BLaER1 treated with 17β-estradiol and CSF1 and Interleukin-3, amounts not matched to agents 10 nM and 100 nM (cell line): ENCODE results near the gene PSTPIP1.
"Not testable (repeated sequence)": the region's sequence is repeated elsewhere in the genome, so short reads cannot be mapped to it uniquely, and the experiment has no call there.

Experiments used
- H3K27ac ChIP-seq, 11 experiments: shearing (Covaris generic); formaldehyde crosslinking; 2 replicates each; pipeline ENCODE4 v1.8.1; 2022
- H3K27me3 ChIP-seq, 11 experiments: shearing (Covaris generic); formaldehyde crosslinking; 2 replicates each; pipeline ENCODE4 v1.8.1; 2022
- H3K36me3 ChIP-seq, 11 experiments: shearing (Covaris generic); formaldehyde crosslinking; 2 replicates each; pipeline ENCODE4 v1.8.1; 2022
- H3K4me1 ChIP-seq, 10 experiments: shearing (Covaris generic); formaldehyde crosslinking; 2 replicates each; pipeline ENCODE4 v1.8.1; 2022
- H3K4me2 ChIP-seq, 11 experiments: shearing (Covaris generic); formaldehyde crosslinking; 2 replicates each; pipeline ENCODE4 v1.8.1; 2022
- H3K4me3 ChIP-seq, 10 experiments: shearing (Covaris generic); formaldehyde crosslinking; 2 replicates each; pipeline ENCODE4 v1.8.1; 2022
- H3K9ac ChIP-seq, 11 experiments: shearing (Covaris generic); formaldehyde crosslinking; 2 replicates each; pipeline ENCODE4 v1.8.1; 2022
- H3K9me3 ChIP-seq, 11 experiments: shearing (Covaris generic); formaldehyde crosslinking; replicated peaks in 1 of 11; 2 replicates each; pipeline ENCODE4 v1.8.1; 2022
- H4K20me1 ChIP-seq, 11 experiments: shearing (Covaris generic); formaldehyde crosslinking; 2 replicates each; pipeline ENCODE4 v1.8.1; 2022
- Cebpa-rat ChIP-seq, 11 experiments: shearing (Covaris generic); IDR thresholded peaks; 2 replicates each; pipeline ENCODE4 v1.8.1; 2022

PSTPIP1 gene

DNA sequence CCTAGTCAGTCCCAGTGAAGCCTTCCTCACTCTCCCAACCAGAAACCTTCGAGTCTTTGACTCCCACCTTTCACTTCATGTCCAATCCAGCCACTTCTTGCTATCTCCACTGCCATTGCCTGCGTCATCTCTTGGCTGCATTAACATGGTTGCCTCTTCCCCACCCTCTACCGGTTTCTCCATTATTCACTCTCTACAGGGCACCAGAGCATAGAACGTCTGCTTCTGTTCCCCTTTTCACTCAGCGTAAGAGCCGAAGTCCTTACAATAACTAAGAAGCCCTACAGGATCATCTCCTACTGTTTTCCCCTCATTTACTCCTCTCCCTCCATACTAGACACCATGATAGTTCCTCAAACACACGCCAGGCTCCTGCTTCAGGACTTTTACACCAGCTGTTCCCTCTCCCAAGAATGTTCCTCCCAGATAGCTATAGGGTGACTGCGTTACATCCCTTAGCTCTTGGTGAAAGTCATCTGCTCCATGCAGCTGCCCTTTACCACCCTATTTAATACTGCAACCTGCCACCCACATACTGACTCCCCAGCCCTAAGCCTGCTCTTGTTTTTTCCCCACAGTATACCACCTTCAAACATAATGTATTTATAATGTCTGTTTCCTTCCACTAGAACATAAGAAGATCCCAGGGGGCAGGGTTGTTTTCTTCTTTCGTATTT, 32.5 kb upstream of the PSTPIP1 start:
- no peak overlapping the region for H3K4me3 ChIP-seq
- peak overlapping the region in 4 of 11 experiments; percentile 5 to 31 (median 8); a peak in 4 of 22 replicates for H3K4me2 ChIP-seq
- TF ChIP-seq Cebpa-rat (IDR thresholded peaks at IDR 0.05): no peak
- no peaks in the 10 kb centered on the region for H4K20me1 ChIP-seq
- no peaks in the 10 kb centered on the region for H3K36me3 ChIP-seq
- H3K9me3 ChIP-seq: no peaks in the 10 kb centered on the region
- H3K9ac ChIP-seq: no peak overlapping the region
- H3K27ac ChIP-seq: no peak overlapping the region
- no peaks in the 10 kb centered on the region for H3K27me3 ChIP-seq
- peaks cover 5 to 13% (median 9%) of the 10 kb centered on the region in 10 experiments; a peak in 15 of 20 replicates for H3K4me1 ChIP-seq

DNA sequence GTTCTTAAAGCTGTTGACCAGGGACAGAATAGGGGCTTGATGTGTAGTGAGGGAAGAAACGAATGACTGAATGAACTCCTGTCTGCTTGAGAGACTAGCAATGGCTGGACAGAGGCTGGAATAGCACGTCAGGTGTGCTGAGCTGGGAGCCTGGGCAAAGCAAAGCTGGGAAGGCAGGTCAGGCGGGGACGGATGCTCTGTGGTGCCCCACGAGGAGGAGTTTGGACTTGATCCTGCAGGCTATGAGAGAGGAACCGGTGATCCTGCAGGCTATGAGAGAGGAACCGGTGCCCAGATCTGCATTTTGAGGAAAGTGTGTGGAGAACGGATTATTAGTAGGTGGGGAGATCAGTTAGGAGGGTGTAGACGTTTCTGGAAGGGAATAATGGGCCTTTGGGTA, 31.3 kb upstream of the PSTPIP1 start:
- H3K4me2 ChIP-seq: no peak overlapping the region
- no peak for TF ChIP-seq Cebpa-rat (IDR thresholded peaks at IDR 0.05)
- H3K9ac ChIP-seq: no peak overlapping the region
- H3K27ac ChIP-seq: no peak overlapping the region
- no peaks in the 10 kb centered on the region for H3K36me3 ChIP-seq
- H3K4me3 ChIP-seq: no peak overlapping the region
- no peaks in the 10 kb centered on the region for H3K27me3 ChIP-seq
- no peaks in the 10 kb centered on the region for H3K9me3 ChIP-seq
- H4K20me1 ChIP-seq: no peaks in the 10 kb centered on the region
- peaks cover 5 to 13% (median 9%) of the 10 kb centered on the region in 10 experiments; a peak in 15 of 20 replicates for H3K4me1 ChIP-seq

DNA sequence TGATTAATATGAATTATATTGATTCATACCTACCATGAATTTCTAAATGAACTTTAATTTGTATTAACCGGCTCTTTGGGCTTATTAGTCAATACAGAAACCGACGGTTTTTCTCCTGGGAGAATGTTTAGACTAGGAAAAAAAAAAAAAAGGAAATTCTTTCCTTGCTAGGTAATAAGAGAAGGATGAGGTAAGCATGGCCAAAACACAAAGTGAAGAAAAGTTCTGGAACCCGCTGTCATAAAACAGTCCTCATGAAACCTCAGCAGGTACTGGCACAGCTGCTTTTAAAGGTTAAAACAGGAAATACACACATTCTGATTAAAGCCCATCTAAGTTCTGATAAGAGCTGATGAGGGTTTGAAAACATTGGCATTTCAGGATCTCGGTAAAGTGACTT, 30.8 kb upstream of the PSTPIP1 start:
- H3K27ac ChIP-seq: no peak overlapping the region
- H3K4me2 ChIP-seq: no peak overlapping the region
- H3K27me3 ChIP-seq: no peaks in the 10 kb centered on the region

DNA sequence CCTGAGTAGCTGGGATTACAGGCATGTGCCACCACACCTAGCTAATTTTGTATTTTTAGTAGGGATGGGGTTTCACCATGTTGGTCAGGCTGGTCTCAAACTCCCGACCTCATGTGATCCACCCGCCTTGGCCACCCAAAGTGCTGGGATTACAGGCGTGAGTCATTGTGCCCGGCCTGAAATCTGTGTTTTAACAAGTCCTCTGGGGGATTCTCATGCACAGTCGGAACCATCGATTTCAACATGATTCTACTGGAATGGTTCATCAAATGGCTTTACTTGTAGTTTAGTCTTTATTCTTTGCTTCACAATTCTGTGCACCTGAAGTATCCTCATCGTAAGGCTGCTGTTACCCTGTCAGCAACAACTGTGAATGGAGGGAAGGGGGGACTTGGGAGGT, 28.9 kb upstream of the PSTPIP1 start:
- not testable (repeated sequence) for H3K36me3 ChIP-seq, H3K4me3 ChIP-seq, H3K9ac ChIP-seq, H3K27ac ChIP-seq, H3K9me3 ChIP-seq, H4K20me1 ChIP-seq, H3K27me3 ChIP-seq, H3K4me2 ChIP-seq
- peaks cover 5 to 13% (median 9%) of the 10 kb centered on the region in 10 experiments; a peak in 15 of 20 replicates for H3K4me1 ChIP-seq

More for the DNA sequence above, 30.8 kb upstream of the PSTPIP1 start:
- Histone ChIP-seq H3K4me3 (no peak overlapping the region), H3K9ac (no peak overlapping the region), H4K20me1 (no peaks in the 10 kb centered on the region), H3K9me3 (no peaks in the 10 kb centered on the region), H3K36me3 (no peaks in the 10 kb centered on the region), H3K4me1 (peaks cover 5 to 13% (median 9%) of the 10 kb centered on the region in 10 experiments; a peak in 15 of 20 replicates)
- TF ChIP-seq Cebpa-rat (IDR thresholded peaks at IDR 0.05): no peak

DNA sequence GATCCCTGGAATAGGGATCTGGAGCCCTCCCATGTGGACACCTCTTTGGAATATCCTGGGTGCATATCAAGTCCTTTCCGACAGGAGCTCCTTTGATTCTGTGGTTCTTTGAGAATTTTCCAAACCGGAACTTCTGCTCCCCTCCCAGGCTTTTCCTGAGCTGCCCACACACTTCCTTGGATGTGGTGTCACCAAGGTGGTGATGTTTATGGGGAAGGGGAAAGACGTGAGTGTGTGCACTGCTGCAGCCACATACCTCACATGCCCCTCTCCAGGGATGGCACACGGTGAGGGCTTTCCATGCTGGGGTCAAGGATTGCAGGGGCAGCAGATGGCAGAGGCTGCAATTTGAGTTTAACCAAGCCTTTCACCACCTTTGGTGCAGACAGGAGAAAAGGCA, 27.9 kb upstream of the PSTPIP1 start:
- no peaks in the 10 kb centered on the region for H3K36me3 ChIP-seq
- peaks cover 5 to 13% (median 8%) of the 10 kb centered on the region in 10 experiments; a peak in 15 of 20 replicates for H3K4me1 ChIP-seq
- H3K4me3 ChIP-seq: no peak overlapping the region
- TF ChIP-seq Cebpa-rat (IDR thresholded peaks at IDR 0.05): no peak
- no peaks in the 10 kb centered on the region for H4K20me1 ChIP-seq
- H3K27ac ChIP-seq: no peak overlapping the region
- no peaks in the 10 kb centered on the region for H3K27me3 ChIP-seq
- H3K9ac ChIP-seq: no peak overlapping the region
- no peaks in the 10 kb centered on the region for H3K9me3 ChIP-seq
- H3K4me2 ChIP-seq: peak overlapping the region in 5 of 11 experiments; percentile 16 to 43 (median 29); a peak in 7 of 22 replicates

DNA sequence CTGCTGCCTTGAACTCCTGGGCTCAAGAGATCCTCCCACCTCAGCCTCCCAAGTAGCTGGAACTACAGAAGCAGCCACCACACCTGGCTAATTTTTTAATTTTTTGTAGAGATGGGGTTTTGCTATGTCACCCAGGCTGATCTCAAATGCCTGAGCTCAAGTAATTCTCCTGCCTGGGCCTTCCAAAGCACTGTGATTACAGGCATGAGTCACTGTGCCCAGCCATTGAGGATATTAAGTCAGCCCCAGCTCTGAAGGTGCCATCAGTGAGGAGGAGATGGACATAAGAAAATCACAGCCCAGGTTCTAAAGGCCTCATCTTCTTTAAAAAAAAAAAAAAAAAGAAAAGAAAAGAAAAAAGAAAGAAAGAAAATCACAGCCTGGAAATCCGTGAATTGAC, 26.6 kb upstream of the PSTPIP1 start:
- H3K36me3 ChIP-seq: no peaks in the 10 kb centered on the region
- H3K27me3 ChIP-seq: no peaks in the 10 kb centered on the region
- no peak overlapping the region for H3K4me3 ChIP-seq
- no peak overlapping the region for H3K9ac ChIP-seq
- no peak overlapping the region for H3K4me2 ChIP-seq
- H3K9me3 ChIP-seq: no peaks in the 10 kb centered on the region
- no peak for TF ChIP-seq Cebpa-rat (IDR thresholded peaks at IDR 0.05)
- H3K27ac ChIP-seq: no peak overlapping the region
- H4K20me1 ChIP-seq: no peaks in the 10 kb centered on the region
- H3K4me1 ChIP-seq: peaks cover 0 to 19% (median 8%) of the 10 kb centered on the region in 10 experiments; a peak in 14 of 20 replicates

DNA sequence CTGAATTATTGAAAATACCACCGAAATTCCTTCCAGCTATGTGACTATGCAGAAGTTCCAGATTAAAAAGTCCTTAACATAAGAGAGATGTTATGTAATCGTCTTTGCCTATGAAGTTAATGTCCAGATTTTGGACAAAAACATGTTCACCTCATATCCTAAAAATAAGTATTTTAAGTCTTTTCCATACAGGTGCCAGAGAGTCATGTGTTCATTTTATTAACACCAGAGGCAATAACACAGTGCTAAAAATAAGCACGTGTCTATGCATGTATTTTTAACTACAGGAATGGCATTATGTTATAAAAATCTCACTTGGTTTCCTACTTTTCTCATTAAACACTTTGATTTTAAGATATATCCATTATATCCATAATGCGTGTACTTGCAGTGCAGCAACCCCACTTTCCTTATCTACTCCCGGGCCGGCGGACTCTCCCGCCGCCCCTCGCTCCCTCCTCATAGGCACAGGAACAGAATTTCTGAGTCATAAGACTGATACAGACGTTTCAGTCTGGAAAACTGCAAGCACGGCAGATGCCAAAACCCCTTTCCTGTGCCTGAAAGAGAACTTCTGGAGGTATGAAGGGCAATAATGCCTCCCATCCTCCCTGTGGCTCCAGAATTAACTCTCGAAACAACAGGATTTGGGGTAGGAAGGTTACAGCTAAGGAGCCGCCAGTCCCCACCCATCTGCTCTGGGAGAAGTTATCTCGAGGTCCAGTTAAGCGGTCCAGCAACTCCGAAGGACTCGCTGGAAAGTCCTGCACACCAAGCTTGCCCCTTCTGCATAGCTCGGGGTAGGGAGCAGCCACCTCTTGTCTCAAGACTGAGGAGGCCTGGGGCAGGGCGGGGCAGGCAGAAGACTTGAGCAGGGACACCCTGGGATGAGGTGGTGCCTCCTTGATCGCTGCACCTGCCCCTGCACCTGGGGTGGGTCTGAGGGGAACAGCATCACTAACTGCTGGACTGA, 22.3 kb upstream of the PSTPIP1 start:
- Histone ChIP-seq H3K4me2 (peak overlapping the region in 3 of 11 experiments; percentile 14 to 32 (median 19); a peak in 4 of 22 replicates), H3K4me3 (no peak overlapping the region), H3K4me1 (peaks cover 4 to 48% (median 35%) of the 10 kb centered on the region in 10 experiments; a peak in 16 of 20 replicates), H3K27ac (no peak overlapping the region), H4K20me1 (no peaks in the 10 kb centered on the region), H3K9me3 (no peaks in the 10 kb centered on the region), H3K9ac (no peak overlapping the region), H3K36me3 (no peaks in the 10 kb centered on the region), H3K27me3 (no peaks in the 10 kb centered on the region)
- no peak for TF ChIP-seq Cebpa-rat (IDR thresholded peaks at IDR 0.05)

DNA sequence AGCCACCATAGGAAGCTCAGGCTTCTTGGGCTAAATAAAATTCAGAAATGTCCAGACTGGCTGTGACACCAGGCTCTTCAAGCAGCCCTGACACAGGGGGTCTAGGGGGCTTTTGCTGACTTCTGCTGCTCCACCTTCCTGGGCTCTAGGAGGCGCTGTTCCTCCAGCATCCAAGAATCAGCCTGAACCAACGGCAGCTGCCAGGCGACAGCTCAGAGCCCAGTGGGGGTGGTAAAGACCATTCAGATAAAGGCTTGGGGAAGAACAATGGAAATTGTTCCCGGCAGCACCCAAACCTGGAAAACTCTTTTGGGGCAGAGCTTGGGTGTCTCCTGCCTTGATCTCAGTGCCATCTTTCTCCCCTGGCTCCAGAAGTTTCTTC, 21.6 kb upstream of the PSTPIP1 start:
- H3K9ac ChIP-seq: peak overlapping the region in 5 of 11 experiments; percentile 20 to 38 (median 31); a peak in 5 of 22 replicates
- H4K20me1 ChIP-seq: no peaks in the 10 kb centered on the region
- no peak for TF ChIP-seq Cebpa-rat (IDR thresholded peaks at IDR 0.05)

DNA sequence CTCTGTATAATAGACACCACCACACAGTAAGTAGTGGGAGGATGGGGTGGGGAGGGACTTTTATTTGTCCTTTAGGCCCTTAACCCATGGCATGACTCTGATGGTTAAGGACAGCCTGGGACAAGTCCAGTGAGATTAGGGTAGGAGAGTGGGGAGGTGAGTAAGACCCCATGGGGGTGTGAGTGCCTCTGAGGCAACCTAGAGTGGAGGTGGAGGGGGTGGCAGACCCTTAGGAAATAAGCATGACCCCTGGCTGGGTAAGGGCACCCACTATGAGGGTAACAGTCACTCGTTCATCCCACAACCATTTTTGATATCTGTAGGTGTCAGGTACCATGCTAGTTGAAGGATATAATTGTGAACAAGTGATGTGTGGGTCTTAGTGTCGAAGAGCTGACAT, 21.0 kb upstream of the PSTPIP1 start:
- no peaks in the 10 kb centered on the region for H4K20me1 ChIP-seq
- peaks cover 4 to 48% (median 35%) of the 10 kb centered on the region in 10 experiments; a peak in 16 of 20 replicates for H3K4me1 ChIP-seq
- H3K36me3 ChIP-seq: no peaks in the 10 kb centered on the region
- peak overlapping the region in 9 of 11 experiments; percentile 6 to 66 (median 45); a peak in 16 of 22 replicates for H3K27ac ChIP-seq
- no peak for TF ChIP-seq Cebpa-rat (IDR thresholded peaks at IDR 0.05)
- H3K27me3 ChIP-seq: no peaks in the 10 kb centered on the region
- H3K9ac ChIP-seq: peak overlapping the region in 5 of 11 experiments; percentile 20 to 38 (median 31); a peak in 5 of 22 replicates
- peaks cover 0 to 11% (median 8%) of the 10 kb centered on the region in 11 experiments; a peak in 19 of 22 replicates for H3K9me3 ChIP-seq
- peak overlapping the region in 10 of 11 experiments; percentile 11 to 71 (median 50); a peak in 17 of 22 replicates for H3K4me2 ChIP-seq
- no peak overlapping the region for H3K4me3 ChIP-seq

More for the DNA sequence above, 21.6 kb upstream of the PSTPIP1 start:
- no peaks in the 10 kb centered on the region for H3K36me3 ChIP-seq
- no peaks in the 10 kb centered on the region for H3K27me3 ChIP-seq
- H3K4me3 ChIP-seq: no peak overlapping the region
- peak overlapping the region in 10 of 11 experiments; percentile 11 to 71 (median 50); a peak in 18 of 22 replicates for H3K4me2 ChIP-seq
- peaks cover 0 to 6% (median 3%) of the 10 kb centered on the region in 11 experiments; a peak in 9 of 22 replicates for H3K9me3 ChIP-seq
- peaks cover 4 to 48% (median 35%) of the 10 kb centered on the region in 10 experiments; a peak in 16 of 20 replicates for H3K4me1 ChIP-seq
- H3K27ac ChIP-seq: peak overlapping the region in 9 of 11 experiments; percentile 6 to 66 (median 45); a peak in 15 of 22 replicates
